HEK293 (cell line): Measurements from ENCODE around the gene LRRC37A3.
"Not testable (repeated sequence)": the region's sequence is repeated elsewhere in the genome, so short reads cannot be mapped to it uniquely, and the experiment has no call there.

ENCODE experiments used
- CTCF ChIA-PET: fragments of 350-600 bp; formaldehyde crosslinking; extraction: SDS; loops from one replicate; lab custom pipeline; 2021; ENCODE audit warnings: antibody characterized with exemption; lab: Yijun Ruan, JAX
- POLR2A ChIA-PET: fragments of 300-600 bp; formaldehyde crosslinking; extraction: SDS; loops from one replicate; lab custom pipeline; 2020; ENCODE audit warnings: antibody characterized with exemption, inconsistent platforms; lab: Yijun Ruan, JAX
- H3K27ac ChIP-seq: fragments of 200-500 bp; sonication (Bioruptor generic); 2 replicates; pipeline ENCODE4 v1.5.1; 2014; ENCODE audit warnings: low read depth, low read length, control low read depth, inconsistent platforms; ENCODE audit errors: extremely low read depth
- H3K36me3 ChIP-seq, 2 experiments: fragments of 200-500 bp in 1 of 2; sonication (Bioruptor generic) in 1 of 2; 1 replicate in 1 of 2; 2 replicates in 1 of 2; pipeline ENCODE4 v1.5.1; 2014 to 2017; ENCODE audit warnings: inconsistent platforms in 2 of 2, low read length in 2 of 2; ENCODE audit not compliant: control insufficient read depth in 2 of 2, insufficient read depth in 1 of 2
- H3K4me1 ChIP-seq: fragments of 200-500 bp; sonication (Bioruptor generic); 2 replicates; pipeline ENCODE4 v1.5.1; 2014; ENCODE audit warnings: mild to moderate bottlenecking, low read length, inconsistent platforms; ENCODE audit not compliant: control insufficient read depth, insufficient read depth
- H3K4me3 ChIP-seq: 2 replicates; pipeline ENCODE4 v1.5.1; 2011; ENCODE audit warnings: low read depth, mild to moderate bottlenecking, control low read depth, low read length, moderate library complexity
- H3K9me3 ChIP-seq: fragments of 200-500 bp; sonication (Bioruptor generic); 2 replicates; pipeline ENCODE4 v1.5.1; 2014; ENCODE audit warnings: low read depth, low read length, inconsistent platforms; ENCODE audit not compliant: control insufficient read depth, insufficient read depth
- CTCF ChIP-seq: fragments of 450-650 bp; formaldehyde crosslinking; IDR thresholded peaks from 2 replicates; pipeline ENCODE4 v1.5.1; 2016; ENCODE audit warnings: missing biosample characterization, missing genetic modification characterization
- EGR2 ChIP-seq: fragments of 450-650 bp; formaldehyde crosslinking; IDR thresholded peaks from 2 replicates; pipeline ENCODE4 v1.5.1; 2016; ENCODE audit warnings: low read depth, missing biosample characterization, missing genetic modification characterization
- FEZF1 ChIP-seq: fragments of 450-650 bp; formaldehyde crosslinking; IDR thresholded peaks from 2 replicates; pipeline ENCODE4 v1.5.1; 2016; ENCODE audit warnings: missing biosample characterization, missing genetic modification characterization
- GLI4 ChIP-seq: fragments of 450-650 bp; formaldehyde crosslinking; IDR thresholded peaks from 2 replicates; pipeline ENCODE4 v1.5.1; 2016; ENCODE audit warnings: missing biosample characterization, missing genetic modification characterization
- HOXC10 ChIP-seq: sonication (generic); formaldehyde crosslinking; IDR thresholded peaks from 2 replicates; pipeline ENCODE4 v1.8.1; 2023; ENCODE audit warnings: mild to moderate bottlenecking, missing genetic modification reagents
- RBAK ChIP-seq: fragments of 450-650 bp; formaldehyde crosslinking; IDR thresholded peaks from 2 replicates; pipeline ENCODE4 v1.5.1; 2016; ENCODE audit warnings: missing biosample characterization, missing genetic modification characterization
- SP2 ChIP-seq: fragments of 450-650 bp; formaldehyde crosslinking; IDR thresholded peaks from 2 replicates; pipeline ENCODE4 v1.5.1; 2016; ENCODE audit warnings: missing biosample characterization, missing genetic modification characterization
- ZIC2 ChIP-seq: fragments of 450-650 bp; formaldehyde crosslinking; IDR thresholded peaks from 2 replicates; pipeline ENCODE4 v1.5.1; 2016; ENCODE audit warnings: missing biosample characterization, missing genetic modification characterization
- ZNF202 ChIP-seq: fragments of 450-650 bp; formaldehyde crosslinking; IDR thresholded peaks from 2 replicates; pipeline ENCODE4 v1.5.1; 2016; ENCODE audit warnings: missing biosample characterization, missing genetic modification characterization, borderline replicate concordance
- ZNF223 ChIP-seq: fragments of 450-650 bp; formaldehyde crosslinking; IDR thresholded peaks from 2 replicates; pipeline ENCODE4 v1.5.1; 2016; ENCODE audit warnings: missing biosample characterization, missing genetic modification characterization
- ZNF341 ChIP-seq: fragments of 450-650 bp; formaldehyde crosslinking; IDR thresholded peaks from 2 replicates; pipeline ENCODE4; 2016; ENCODE audit warnings: low read depth, missing biosample characterization, missing genetic modification characterization
- ZNF37A ChIP-seq: fragments of 450-650 bp; IDR thresholded peaks from 2 replicates; pipeline ENCODE4 v1.5.1; 2018; ENCODE audit warnings: missing biosample characterization, missing genetic modification characterization
- ZNF510 ChIP-seq: fragments of 450-650 bp; formaldehyde crosslinking; IDR thresholded peaks from 2 replicates; pipeline ENCODE4 v1.5.1; 2018; ENCODE audit warnings: mild to moderate bottlenecking, missing genetic modification characterization, missing biosample characterization; ENCODE audit not compliant: insufficient replicate concordance
- ZNF596 ChIP-seq: fragments of 450-650 bp; IDR thresholded peaks from 2 replicates; pipeline ENCODE4 v1.5.0; 2018; ENCODE audit warnings: missing biosample characterization, mild to moderate bottlenecking, missing genetic modification characterization, moderate library complexity
- ZNF76 ChIP-seq: fragments of 450-650 bp; formaldehyde crosslinking; IDR thresholded peaks from 2 replicates; pipeline ENCODE4; 2016; ENCODE audit warnings: low read depth, missing biosample characterization, missing genetic modification characterization, borderline replicate concordance
- ZSCAN4 ChIP-seq: fragments of 450-650 bp; formaldehyde crosslinking; IDR thresholded peaks from 2 replicates; pipeline ENCODE4 v1.5.1; 2017; ENCODE audit warnings: missing biosample characterization, missing genetic modification characterization
- TF ChIP-seq, protein P1 (sequence below): fragments of 450-650 bp; formaldehyde crosslinking; IDR thresholded peaks from 2 replicates; pipeline ENCODE4 v1.5.1; 2016; ENCODE audit warnings: missing biosample characterization, missing genetic modification characterization
- TF ChIP-seq, protein P2 (sequence below): fragments of 450-650 bp; formaldehyde crosslinking; optimal IDR thresholded peaks from 2 replicates; pipeline ENCODE3; 2016; ENCODE audit warnings: missing biosample characterization, mild to moderate bottlenecking, missing genetic modification characterization
- TF ChIP-seq, protein P3 (sequence below): fragments of 450-650 bp; formaldehyde crosslinking; IDR thresholded peaks from 2 replicates; pipeline ENCODE4 v1.5.1; 2016; ENCODE audit warnings: missing biosample characterization, missing genetic modification characterization

LRRC37A3 gene

GRCh38 chr17:64936117-64936516 lies 16.8 kb upstream of the LRRC37A3 start:
- Histone ChIP-seq H3K27ac (no peak overlapping the region), H3K4me3 (no peak overlapping the region), H3K36me3 (peaks cover 0 to 8% of the 10 kb centered on the region in 2 experiments; a peak in 1 of 3 replicates), H3K4me1 (no peaks in the 10 kb centered on the region; the same call in 1 of the 2 replicates), H3K9me3 (no peaks in the 10 kb centered on the region)
- peak; percentile 99 for TF ChIP-seq ZSCAN4 (tag by site-specific recombination)
- TF ChIP-seq ZNF596, result no peak
- no peak for TF ChIP-seq ZNF202
- TF ChIP-seq CTCF (tag by site-specific recombination), result no peak
- TF ChIP-seq ZNF37A (tag by site-specific recombination), result no peak
- TF ChIP-seq, protein P1, sequence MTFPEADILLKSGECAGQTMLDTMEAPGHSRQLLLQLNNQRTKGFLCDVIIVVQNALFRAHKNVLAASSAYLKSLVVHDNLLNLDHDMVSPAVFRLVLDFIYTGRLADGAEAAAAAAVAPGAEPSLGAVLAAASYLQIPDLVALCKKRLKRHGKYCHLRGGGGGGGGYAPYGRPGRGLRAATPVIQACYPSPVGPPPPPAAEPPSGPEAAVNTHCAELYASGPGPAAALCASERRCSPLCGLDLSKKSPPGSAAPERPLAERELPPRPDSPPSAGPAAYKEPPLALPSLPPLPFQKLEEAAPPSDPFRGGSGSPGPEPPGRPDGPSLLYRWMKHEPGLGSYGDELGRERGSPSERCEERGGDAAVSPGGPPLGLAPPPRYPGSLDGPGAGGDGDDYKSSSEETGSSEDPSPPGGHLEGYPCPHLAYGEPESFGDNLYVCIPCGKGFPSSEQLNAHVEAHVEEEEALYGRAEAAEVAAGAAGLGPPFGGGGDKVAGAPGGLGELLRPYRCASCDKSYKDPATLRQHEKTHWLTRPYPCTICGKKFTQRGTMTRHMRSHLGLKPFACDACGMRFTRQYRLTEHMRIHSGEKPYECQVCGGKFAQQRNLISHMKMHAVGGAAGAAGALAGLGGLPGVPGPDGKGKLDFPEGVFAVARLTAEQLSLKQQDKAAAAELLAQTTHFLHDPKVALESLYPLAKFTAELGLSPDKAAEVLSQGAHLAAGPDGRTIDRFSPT, result 0 out of 2 replicates have a peak, but pooled peaks have one; percentile 23
- TF ChIP-seq, protein P2, sequence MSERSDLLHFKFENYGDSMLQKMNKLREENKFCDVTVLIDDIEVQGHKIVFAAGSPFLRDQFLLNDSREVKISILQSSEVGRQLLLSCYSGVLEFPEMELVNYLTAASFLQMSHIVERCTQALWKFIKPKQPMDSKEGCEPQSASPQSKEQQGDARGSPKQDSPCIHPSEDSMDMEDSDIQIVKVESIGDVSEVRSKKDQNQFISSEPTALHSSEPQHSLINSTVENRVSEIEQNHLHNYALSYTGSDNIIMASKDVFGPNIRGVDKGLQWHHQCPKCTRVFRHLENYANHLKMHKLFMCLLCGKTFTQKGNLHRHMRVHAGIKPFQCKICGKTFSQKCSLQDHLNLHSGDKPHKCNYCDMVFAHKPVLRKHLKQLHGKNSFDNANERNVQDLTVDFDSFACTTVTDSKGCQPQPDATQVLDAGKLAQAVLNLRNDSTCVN (tag by site-specific recombination), result no peak
- TF ChIP-seq EGR2 (tag by site-specific recombination), result no peak
- TF ChIP-seq, protein P3, sequence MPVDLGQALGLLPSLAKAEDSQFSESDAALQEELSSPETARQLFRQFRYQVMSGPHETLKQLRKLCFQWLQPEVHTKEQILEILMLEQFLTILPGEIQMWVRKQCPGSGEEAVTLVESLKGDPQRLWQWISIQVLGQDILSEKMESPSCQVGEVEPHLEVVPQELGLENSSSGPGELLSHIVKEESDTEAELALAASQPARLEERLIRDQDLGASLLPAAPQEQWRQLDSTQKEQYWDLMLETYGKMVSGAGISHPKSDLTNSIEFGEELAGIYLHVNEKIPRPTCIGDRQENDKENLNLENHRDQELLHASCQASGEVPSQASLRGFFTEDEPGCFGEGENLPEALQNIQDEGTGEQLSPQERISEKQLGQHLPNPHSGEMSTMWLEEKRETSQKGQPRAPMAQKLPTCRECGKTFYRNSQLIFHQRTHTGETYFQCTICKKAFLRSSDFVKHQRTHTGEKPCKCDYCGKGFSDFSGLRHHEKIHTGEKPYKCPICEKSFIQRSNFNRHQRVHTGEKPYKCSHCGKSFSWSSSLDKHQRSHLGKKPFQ (tag by site-specific recombination), result no peak
- TF ChIP-seq RBAK (tag by site-specific recombination), result no peak
- TF ChIP-seq ZNF510, result no peak
- TF ChIP-seq ZNF223 (tag by site-specific recombination), result no peak
- TF ChIP-seq SP2 (tag by site-specific recombination), result no peak
- no peak for TF ChIP-seq FEZF1
- TF ChIP-seq ZNF341 (tag by site-specific recombination), result no peak
- no peak for TF ChIP-seq ZNF76
- no peak for TF ChIP-seq GLI4 (tag by site-specific recombination)
- no peak for TF ChIP-seq HOXC10 (CRISPR knock-in tag)
- ChIA-PET CTCF (interaction anchor here (0.6 kb wide), 1 partner anchor 1008 kb away, joined by 3 read pairs; no protein-coding TSS in a partner anchor), POLR2A (no interaction called here)

- H3K27ac ChIP-seq, result not testable (repeated sequence)
- TF ChIP-seq ZIC2, result peak; percentile 32; the same call in 1 of the 2 replicates
Measured at GRCh38 chr17:64934284-64934778, 15.1 kb upstream of the LRRC37A3 start.

GRCh38 chr17:64932850-64933249 lies 13.6 kb upstream of the LRRC37A3 start:
- POLR2A ChIA-PET, H3K36me3 ChIP-seq, H3K4me3 ChIP-seq, H3K4me1 ChIP-seq, H3K27ac ChIP-seq, H3K9me3 ChIP-seq, CTCF ChIA-PET: not testable (repeated sequence)

More at GRCh38 chr17:64934284-64934778, 15.1 kb upstream of the LRRC37A3 start:
- H3K36me3 ChIP-seq, H3K9me3 ChIP-seq, CTCF ChIA-PET, H3K4me1 ChIP-seq, POLR2A ChIA-PET, H3K4me3 ChIP-seq: not testable (repeated sequence)

- H3K4me1 ChIP-seq, POLR2A ChIA-PET, H3K4me3 ChIP-seq, H3K36me3 ChIP-seq, CTCF ChIA-PET, H3K27ac ChIP-seq, H3K9me3 ChIP-seq: not testable (repeated sequence)
Measured at GRCh38 chr17:64930374-64930773, 11.1 kb upstream of the LRRC37A3 start.
